H1 (cell line): ENCODE results near the gene ADGRB3. TPM values are rescaled to one million over a fixed set of nuclear protein-coding genes. Genes with fewer than 3 reads are reported as not detected.

ENCODE experiments used
- CTCF ChIA-PET: fragments of 300-600 bp; sonication (Branson Sonifier 250); formaldehyde crosslinking; loops from one replicate; lab custom pipeline; 2021; ENCODE audit not compliant: partially characterized antibody; lab: Charles Lee
- POLR2A ChIA-PET: fragments of 300-600 bp; sonication (Branson Sonifier 250); formaldehyde crosslinking; loops from one replicate; lab custom pipeline; 2021; ENCODE audit warnings: inconsistent platforms; ENCODE audit not compliant: partially characterized antibody; lab: Charles Lee
- DNase-seq, 2 experiments: peaks; one replicate each; pipeline versions ENCODE4 v3.0.0 to v3.0.0-alpha.2; 2010 to 2022; ENCODE audit warnings: low spot score in 2 of 2, low read depth in 1 of 2, mixed read lengths in 1 of 2
- FAIRE-seq: peaks from 2 replicates; lab custom pipeline; 2011; peaks lifted over from hg19 to GRCh38; lab: Jason Lieb, UNC
- H2AFZ ChIP-seq: 2 replicates; pipeline ENCODE4 v1.8.1; 2012; ENCODE audit warnings: low read length, inconsistent platforms
- H2AK5ac ChIP-seq: 2 replicates; pipeline ENCODE4 v1.6.1; 2013; ENCODE audit warnings: low read depth, low read length
- H2BK120ac ChIP-seq: replicated peaks from 2 replicates; pipeline ENCODE3; 2013; ENCODE audit warnings: low read depth, low read length, inconsistent platforms
- H2BK12ac ChIP-seq: 2 replicates; pipeline ENCODE4 v1.6.1; 2013; ENCODE audit warnings: low read depth, low read length
- H2BK15ac ChIP-seq: 2 replicates; pipeline ENCODE4 v1.6.1; 2013; ENCODE audit warnings: low read length
- H2BK20ac ChIP-seq: 2 replicates; pipeline ENCODE4 v1.6.1; 2013; ENCODE audit warnings: low read length
- H2BK5ac ChIP-seq: 2 replicates; pipeline ENCODE4 v1.6.1; 2013; ENCODE audit warnings: low read depth, low read length
- H3K14ac ChIP-seq: 2 replicates; pipeline ENCODE4 v1.6.1; 2013; ENCODE audit warnings: inconsistent platforms; ENCODE audit not compliant: insufficient read length
- H3K18ac ChIP-seq: 2 replicates; pipeline ENCODE4 v1.6.1; 2013; ENCODE audit warnings: low read length; ENCODE audit errors: extremely low read depth
- H3K23ac ChIP-seq: 2 replicates; pipeline ENCODE4 v1.6.1; 2013; ENCODE audit warnings: inconsistent platforms; ENCODE audit not compliant: insufficient read length
- H3K23me2 ChIP-seq: 2 replicates; pipeline ENCODE4 v1.6.1; 2013; ENCODE audit warnings: low read depth, low read length
- H3K27ac ChIP-seq: 2 replicates; pipeline ENCODE4 v1.6.1; 2011; ENCODE audit warnings: low read depth, low read length, inconsistent platforms
- H3K27me3 ChIP-seq, 4 experiments: replicated peaks in 1 of 4; 1 replicate in 1 of 4; 2 replicates in 3 of 4; pipeline versions ENCODE4 v1.6.1 to v1.8.1; 2011 to 2013; ENCODE audit warnings: low read length in 3 of 4, mild to moderate bottlenecking in 3 of 4, inconsistent platforms in 2 of 4, mixed read lengths in 2 of 4, moderate library complexity in 1 of 4; ENCODE audit not compliant: control insufficient read depth in 3 of 4, insufficient read depth in 3 of 4; ENCODE audit errors: extremely low read depth in 1 of 4
- H3K36me3 ChIP-seq, 4 experiments: 2 replicates each; pipeline versions ENCODE4 v1.6.1 to v1.8.1; 2011 to 2013; ENCODE audit warnings: mild to moderate bottlenecking in 4 of 4, low read length in 3 of 4, moderate library complexity in 2 of 4, control low read depth in 1 of 4, inconsistent platforms in 1 of 4; ENCODE audit not compliant: insufficient read depth in 4 of 4, control insufficient read depth in 2 of 4
- H3K4ac ChIP-seq: replicated peaks from 2 replicates; pipeline ENCODE3; 2013; ENCODE audit warnings: low read length, low read depth, mixed read lengths, inconsistent platforms; ENCODE audit not compliant: insufficient read length
- H3K4me1 ChIP-seq, 4 experiments: replicated peaks in 1 of 4; 1 replicate in 1 of 4; 2 replicates in 3 of 4; pipeline versions ENCODE4 v1.6.1 to v1.8.1; 2011 to 2013; ENCODE audit warnings: low read length in 3 of 4, inconsistent platforms in 2 of 4, mixed read lengths in 1 of 4; ENCODE audit not compliant: insufficient read depth in 4 of 4, control insufficient read depth in 3 of 4
- H3K4me2 ChIP-seq, 2 experiments: 2 replicates each; pipeline versions ENCODE4 v1.6.1 to v1.8.1; 2011 to 2013; ENCODE audit warnings: low read depth in 2 of 2, low read length in 2 of 2, control low read depth in 1 of 2, inconsistent platforms in 1 of 2, mild to moderate bottlenecking in 1 of 2; ENCODE audit not compliant: insufficient read depth in 1 of 2
- H3K4me3 ChIP-seq, 4 experiments: fragments of 200-600, 300-600 bp in 1 of 4; sonication (generic), shearing (Covaris generic), sonication (Bioruptor Twin) in 1 of 4; 2 replicates each; pipeline versions ENCODE4 v1.5.1 to v1.8.1; 2011 to 2016; ENCODE audit warnings: low read length in 4 of 4, low read depth in 3 of 4, control low read depth in 2 of 4, inconsistent platforms in 2 of 4, mild to moderate bottlenecking in 2 of 4, mixed read lengths in 1 of 4, moderate library complexity in 1 of 4; ENCODE audit not compliant: insufficient read depth in 2 of 4; ENCODE audit errors: extremely low read depth in 1 of 4
- H3K56ac ChIP-seq: replicated peaks from 2 replicates; pipeline ENCODE3; 2013; ENCODE audit warnings: low read depth, mild to moderate bottlenecking, mixed read lengths, low read length, inconsistent platforms; ENCODE audit not compliant: insufficient read length
- H3K79me1 ChIP-seq: 2 replicates; pipeline ENCODE4 v1.6.1; 2013; ENCODE audit warnings: low read depth, low read length, control low read depth
- H3K79me2 ChIP-seq, 2 experiments: 2 replicates each; pipeline versions ENCODE4 v1.6.1 to v1.8.1; 2012 to 2013; ENCODE audit warnings: low read length in 2 of 2, mild to moderate bottlenecking in 2 of 2, inconsistent platforms in 1 of 2; ENCODE audit not compliant: insufficient read depth in 2 of 2, control insufficient read depth in 1 of 2
- H3K9ac ChIP-seq, 4 experiments: replicated peaks in 1 of 4; 1 replicate in 1 of 4; 2 replicates in 3 of 4; pipeline versions ENCODE4 v1.6.1 to v1.8.1; 2011 to 2013; ENCODE audit warnings: low read depth in 3 of 4, low read length in 3 of 4, control low read depth in 2 of 4, mild to moderate bottlenecking in 2 of 4, moderate library complexity in 2 of 4, inconsistent platforms in 1 of 4; ENCODE audit errors: extremely low read depth in 1 of 4
- H3K9me3 ChIP-seq, 2 experiments: 2 replicates each; pipeline versions ENCODE4 v1.6.1 to v1.8.1; 2012 to 2013; ENCODE audit warnings: mild to moderate bottlenecking in 2 of 2, moderate library complexity in 2 of 2, control low read depth in 1 of 2, inconsistent platforms in 1 of 2, low read depth in 1 of 2, low read length in 1 of 2, mixed read lengths in 1 of 2; ENCODE audit not compliant: insufficient read depth in 2 of 2
- H4K20me1 ChIP-seq, 2 experiments: replicated peaks in 1 of 2; 2 replicates each; pipeline versions ENCODE3 to v1.8.1; 2011 to 2013; ENCODE audit warnings: inconsistent platforms in 2 of 2, low read length in 2 of 2, mild to moderate bottlenecking in 1 of 2; ENCODE audit not compliant: insufficient read depth in 2 of 2, control insufficient read depth in 1 of 2
- H4K5ac ChIP-seq: 2 replicates; pipeline ENCODE4 v1.6.1; 2013; ENCODE audit warnings: low read length, low read depth, mixed read lengths, inconsistent platforms; ENCODE audit not compliant: insufficient read length
- H4K8ac ChIP-seq: 2 replicates; pipeline ENCODE4 v1.8.0; 2013; ENCODE audit warnings: mild to moderate bottlenecking, moderate library complexity, low read length, inconsistent platforms; ENCODE audit not compliant: insufficient read depth; ENCODE audit errors: extremely low read depth
- H4K91ac ChIP-seq: replicated peaks from 2 replicates; pipeline ENCODE3; 2013; ENCODE audit warnings: low read length, mixed read lengths, inconsistent platforms; ENCODE audit not compliant: insufficient read length
- WGBS, 2 experiments: shearing (Covaris generic) in 1 of 2; methylation state at CpG; one replicate each; pipeline versions ENCODE4 v1.1.6 to v1.1.7; 2013 to 2015; ENCODE audit warnings: low lambda C conversion rate in 2 of 2, mixed read lengths in 2 of 2, inconsistent platforms in 1 of 2, low coverage in 1 of 2, missing lambda C conversion rate in 1 of 2; ENCODE audit not compliant: insufficient replicate concordance in 2 of 2, insufficient coverage in 1 of 2, insufficient read length in 1 of 2; ENCODE audit errors: extremely low coverage in 1 of 2, missing lambda C conversion rate in 1 of 2; 5-methylcytosine and 5-hydroxymethylcytosine counted together
- polyA plus RNA-seq, 7 experiments: library from polyadenylated mRNA; depleted of rRNA in 3 of 7; stranded (reverse) in 5 of 7; unstranded in 2 of 7; fragments of >200 nt in 5 of 7; fragments of 200-250 nt in 2 of 7; gene quantifications; 1 replicate in 5 of 7; 2 replicates in 1 of 7; 4 replicates in 1 of 7; pipeline versions ENCODE4 v1.2.1 to v1.2.3, GENCODE V29; 2011 to 2013; ENCODE audit warnings: missing spikeins in 2 of 7, mixed read lengths in 2 of 7
- total RNA-seq: library from RNA; stranded (reverse); fragmentation: NEBNext Ultra II Directional; extraction: Animal tissue kit (Norgen Biotek cat#: 25700); gene quantifications from 2 replicates; pipeline ENCODE4 v1.2.1, GENCODE V29; 2021

Gene ADGRB3
- total and polyA plus RNA-seq, 2 of the 8 experiments (the other 6 are each of a cell fraction or from before 2014, with no cell fraction given): 0.35 to 1.2 TPM

DNA sequence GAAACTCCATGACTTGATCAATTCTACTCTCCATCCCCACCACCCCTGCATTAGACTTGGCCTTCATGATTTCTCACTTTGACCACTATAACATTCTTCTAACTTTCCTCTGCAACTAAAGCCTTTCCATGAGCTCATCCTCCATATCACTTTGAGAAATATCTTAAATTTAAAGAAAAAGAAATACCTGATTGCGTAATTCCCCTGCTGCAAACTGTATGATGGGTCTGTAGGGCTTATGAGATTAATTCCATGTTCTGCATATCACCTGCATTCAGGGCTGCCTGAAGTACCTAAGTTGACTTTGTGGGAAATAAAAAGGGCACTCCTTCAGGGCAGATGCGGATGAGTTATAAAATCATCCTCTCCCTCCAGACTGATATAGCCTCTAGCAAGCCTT is 611.9 kb downstream of the ADGRB3 start:
- Histone ChIP-seq H3K4ac (no peak overlapping the region), H4K5ac (no peak overlapping the region), H3K4me2 (no peak overlapping the region), H3K27ac (no peak overlapping the region), H4K20me1 (no peaks in the 10 kb centered on the region), H3K4me3 (no peak overlapping the region), H3K4me1 (no peaks in the 10 kb centered on the region), H3K23me2 (no peaks in the 10 kb centered on the region), H3K9ac (no peak overlapping the region), H2BK20ac (no peak overlapping the region), H3K23ac (no peak overlapping the region), H4K8ac (no peak overlapping the region), H2BK120ac (no peak overlapping the region), H3K36me3 (no peaks in the 10 kb centered on the region), H3K79me2 (no peaks in the 10 kb centered on the region), H3K27me3 (no peaks in the 10 kb centered on the region), H3K18ac (no peak overlapping the region), H3K9me3 (no peaks in the 10 kb centered on the region), H2AK5ac (no peak overlapping the region), H2BK15ac (no peak overlapping the region), H3K14ac (no peak overlapping the region), H3K56ac (no peak overlapping the region), H2BK12ac (no peak overlapping the region), H2AFZ (no peak overlapping the region), H4K91ac (no peak overlapping the region), H3K79me1 (no peaks in the 10 kb centered on the region), H2BK5ac (no peak overlapping the region)
- ChIA-PET CTCF (interaction anchor here (0.5 to 1.3 kb wide), 2 partner anchors 67 to 279 kb away, joined by 3 to 4 read pairs; no protein-coding TSS in a partner anchor), POLR2A (no interaction called here)
- DNase-seq (no peak), FAIRE-seq (no peak)
- WGBS, 2 experiments: 90% methylated on average over 2 of the region's 2 CpGs; no CpG with 5 or more reads in 1 of the 2 experiments
